GM10847 (cell line): ENCODE measurements around the gene CDH23.

Experiments
- POLR2A ChIP-seq: IDR thresholded peaks from 2 replicates; pipeline ENCODE4 v1.6.1; 2011; ENCODE audit not compliant: insufficient read length; ENCODE audit errors: extremely low read depth

The CDH23 gene

DNA sequence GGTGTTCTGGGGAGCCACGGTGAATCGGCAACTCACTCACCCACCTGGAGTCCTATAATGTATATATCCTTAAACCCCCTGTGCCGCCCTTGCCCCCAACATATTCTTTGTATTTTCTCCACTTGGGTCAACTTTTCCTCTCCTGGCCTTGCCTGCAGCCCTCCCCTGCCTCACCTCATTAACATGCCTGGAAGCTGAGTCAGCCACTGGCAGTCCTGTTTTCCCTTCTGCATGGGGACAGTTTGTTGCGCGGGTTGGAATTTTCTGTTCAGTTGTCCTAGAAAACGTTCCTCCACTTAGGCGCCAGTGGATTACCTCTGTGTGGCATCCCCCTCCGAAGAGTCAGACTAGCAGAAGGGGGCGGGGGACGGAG, 225.4 kb downstream of the CDH23 start:
- TF ChIP-seq POLR2A, result no peak

DNA sequence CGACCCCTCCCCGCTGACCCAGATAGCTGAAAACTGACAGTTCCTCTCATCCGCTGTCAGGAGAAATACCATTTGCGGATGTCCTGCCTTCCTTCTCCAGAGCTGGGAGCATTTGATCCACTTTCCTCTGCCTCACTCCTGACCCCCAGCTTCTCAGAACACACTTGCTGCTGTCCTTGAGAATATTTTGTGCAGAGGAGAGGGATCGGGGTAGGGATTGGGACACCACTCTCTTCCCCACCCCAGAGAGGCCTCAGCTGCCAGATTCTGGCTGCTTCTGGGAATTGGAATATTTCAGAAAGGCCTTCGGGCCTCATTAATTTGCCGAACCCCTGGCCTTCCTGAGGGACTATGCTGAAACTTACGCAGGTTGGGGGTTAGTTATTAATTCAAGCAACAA, 225.9 kb downstream of the CDH23 start:
- TF ChIP-seq POLR2A, result no peak

DNA sequence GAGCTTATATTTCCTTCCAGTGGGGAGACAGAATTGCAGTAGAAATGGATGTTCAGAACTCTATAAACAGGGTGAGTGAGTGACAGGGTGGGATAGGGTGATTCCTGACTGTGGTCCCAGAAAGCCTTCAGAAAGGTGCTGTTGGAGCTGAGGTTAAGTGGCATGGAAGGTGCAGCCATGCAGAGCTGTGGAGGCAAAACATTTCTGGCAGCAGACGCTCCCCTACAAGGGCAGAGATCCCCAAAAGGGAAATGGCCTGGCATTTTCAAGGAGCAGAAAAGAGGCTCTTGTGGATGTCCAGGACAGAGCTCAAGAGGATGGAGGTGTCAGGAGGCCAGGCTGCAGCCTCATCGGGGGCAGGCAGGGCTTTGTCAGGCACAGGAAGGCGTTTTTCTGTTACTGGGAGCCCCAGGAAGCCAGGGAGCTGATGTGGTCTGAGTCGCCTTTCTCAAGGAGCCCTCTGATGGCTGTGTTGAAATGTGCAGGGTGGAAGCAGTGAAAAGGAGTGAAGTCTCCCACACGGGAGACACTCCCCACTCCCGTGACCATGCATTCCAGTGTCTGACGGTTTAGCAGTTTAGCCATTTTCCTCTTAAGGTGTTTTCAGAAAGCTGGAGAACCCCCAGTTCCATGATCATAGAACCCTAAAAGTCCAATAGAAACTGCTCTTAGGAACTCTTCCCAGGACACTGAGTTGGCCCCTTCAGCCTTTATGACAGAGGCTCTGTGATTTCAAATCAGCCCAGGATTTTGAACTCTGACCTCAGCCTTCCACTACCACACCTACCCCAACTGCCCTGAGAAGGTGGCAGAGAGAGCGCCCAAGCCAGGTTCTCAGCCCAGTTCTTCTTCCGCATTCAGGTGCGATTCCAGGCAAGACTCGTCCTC, 226.6 kb downstream of the CDH23 start:
- TF ChIP-seq POLR2A, result no peak

DNA sequence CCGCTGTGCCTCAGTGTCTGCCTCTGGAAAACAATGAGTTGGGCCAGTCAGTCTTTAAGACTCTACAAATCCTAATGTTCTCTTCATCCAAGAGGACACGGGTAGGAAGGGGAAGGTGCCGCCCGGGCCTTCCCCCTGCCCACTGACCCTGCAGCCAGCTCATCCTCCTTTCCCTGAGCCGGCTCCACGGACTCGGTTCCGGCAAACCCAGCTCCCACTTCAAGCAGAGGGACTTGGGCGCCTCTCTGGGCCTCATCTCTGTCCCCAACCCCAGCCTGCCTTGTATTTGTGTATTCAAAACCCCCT, 227.2 kb downstream of the CDH23 start:
- TF ChIP-seq POLR2A, result no peak

DNA sequence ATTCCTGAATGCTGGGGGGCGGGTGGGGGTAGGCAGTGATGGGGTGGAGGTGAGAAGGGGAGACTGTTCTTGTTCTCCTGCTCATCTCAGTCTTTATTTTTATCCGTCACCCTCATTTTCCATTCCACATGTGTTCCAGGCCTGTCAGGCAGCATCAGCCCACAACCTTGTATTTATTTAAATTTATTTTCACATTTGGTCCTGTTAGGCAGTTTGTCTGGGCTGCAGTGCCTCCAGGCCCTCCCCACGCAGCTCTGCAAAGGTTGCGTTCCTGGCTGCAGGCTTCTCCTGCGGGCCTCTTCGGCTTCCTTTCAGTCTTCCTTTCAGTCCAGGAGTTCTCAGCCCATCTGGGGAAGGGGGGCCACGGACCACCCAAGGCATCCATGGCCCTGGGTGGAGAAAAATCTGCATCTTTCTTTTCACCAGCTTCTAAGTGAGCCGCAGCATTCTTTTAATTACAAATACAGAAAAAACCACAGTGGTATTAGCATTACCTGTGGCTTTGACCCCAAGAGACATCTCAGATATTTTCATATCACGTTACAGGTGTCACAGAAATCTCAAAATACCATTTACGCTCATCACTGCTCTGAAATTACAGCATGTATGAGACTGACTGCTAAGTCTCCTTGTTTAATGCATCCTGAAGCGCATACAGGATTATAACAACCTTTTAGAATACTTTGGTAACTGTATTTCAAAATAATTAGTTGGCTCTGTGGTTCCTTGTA, 228.9 kb downstream of the CDH23 start:
- TF ChIP-seq POLR2A, result no peak

DNA sequence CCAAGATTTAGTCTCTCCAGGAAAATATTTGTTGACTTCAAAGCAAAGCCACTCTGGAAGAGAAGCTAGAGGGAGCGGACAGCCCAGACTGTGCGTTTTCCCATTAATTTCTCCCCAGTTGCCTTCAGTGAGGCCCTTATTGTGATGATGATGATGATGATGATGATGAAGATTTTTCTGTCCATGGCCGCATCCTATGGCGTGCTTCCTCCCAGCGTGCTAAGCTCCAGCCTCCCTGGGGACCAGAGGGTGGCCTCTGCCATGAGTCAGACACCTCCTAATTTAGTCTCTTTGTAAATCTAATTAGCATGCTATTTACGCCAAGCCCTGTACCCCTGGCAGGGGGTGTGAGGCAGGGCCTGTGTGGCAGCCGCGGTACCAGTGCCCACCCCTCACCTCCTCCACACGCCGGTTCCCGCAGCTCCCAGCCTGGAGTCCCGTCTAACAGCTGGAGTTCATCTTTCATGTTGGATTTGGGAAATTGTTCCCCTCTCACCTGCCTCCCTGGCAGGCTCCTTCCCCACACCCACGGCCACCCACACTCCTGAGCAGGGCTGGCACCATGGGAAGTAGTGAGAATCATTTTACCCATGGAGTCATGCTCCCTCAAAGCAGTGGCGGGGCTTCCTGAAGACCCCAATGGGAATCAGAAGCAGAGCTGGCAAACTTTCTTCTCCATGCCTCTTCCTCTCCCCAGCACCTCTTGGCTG, 230.7 kb downstream of the CDH23 start:
- no peak for TF ChIP-seq POLR2A

DNA sequence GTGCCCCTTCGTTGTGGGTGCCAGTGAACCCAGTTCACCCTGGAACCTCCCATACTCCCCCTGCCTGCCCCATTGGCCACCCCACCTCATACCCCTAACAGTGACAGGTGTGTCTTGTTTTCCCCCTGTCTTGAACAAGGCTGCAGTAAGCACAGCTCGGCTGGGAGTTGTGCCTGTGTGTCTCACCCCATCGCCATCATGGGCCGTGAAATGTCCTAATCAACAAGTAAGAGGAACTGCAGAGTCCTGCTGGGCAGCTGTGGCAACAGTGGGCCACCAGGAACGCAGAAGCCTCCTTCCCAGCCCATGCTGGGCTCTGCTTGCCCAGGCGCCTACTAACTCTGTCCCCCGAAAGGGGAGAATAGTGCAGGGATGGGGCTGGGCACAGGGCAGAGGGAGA, 231.2 kb downstream of the CDH23 start:
- no peak for TF ChIP-seq POLR2A

DNA sequence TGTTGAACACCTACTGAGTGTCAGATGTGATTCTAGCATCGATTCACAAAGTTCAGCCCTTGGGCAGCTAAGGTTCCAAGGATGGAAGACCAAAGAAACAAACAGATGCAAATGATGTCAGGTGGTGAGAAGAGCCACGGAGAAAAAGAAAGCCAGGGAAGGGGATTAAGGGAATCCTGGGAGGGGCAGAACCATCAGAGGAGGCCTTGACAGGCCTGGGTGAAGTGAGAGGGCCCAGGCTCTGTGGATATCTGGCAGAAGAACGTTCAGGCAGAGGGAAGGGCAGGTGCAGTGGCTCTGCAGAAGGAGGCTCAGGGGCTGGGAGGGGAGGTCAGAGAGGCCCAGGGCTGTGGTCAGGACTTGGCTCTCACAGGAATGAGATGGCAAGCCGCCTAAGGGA, 232.4 kb downstream of the CDH23 start:
- TF ChIP-seq POLR2A, result no peak

DNA sequence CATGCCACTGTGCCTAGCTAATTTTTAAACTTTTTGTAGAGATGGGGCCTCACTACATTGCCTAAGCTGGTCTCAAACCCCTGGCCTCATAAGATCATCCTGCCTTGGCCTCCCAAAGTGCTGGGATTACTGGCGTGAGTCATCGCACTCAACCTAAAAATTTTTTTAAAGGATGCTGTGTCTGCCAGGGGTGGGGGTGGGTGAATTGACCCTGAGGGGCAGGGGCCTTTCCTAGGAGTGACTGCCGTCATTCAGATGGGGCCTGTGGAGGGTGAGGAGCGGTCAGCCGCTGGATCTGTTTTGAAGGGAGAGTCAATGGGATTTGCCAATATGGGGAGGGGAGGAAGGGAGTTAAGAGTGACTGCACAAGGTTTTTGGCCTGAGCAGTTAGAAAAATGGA, 233.4 kb downstream of the CDH23 start:
- TF ChIP-seq POLR2A, result no peak

DNA sequence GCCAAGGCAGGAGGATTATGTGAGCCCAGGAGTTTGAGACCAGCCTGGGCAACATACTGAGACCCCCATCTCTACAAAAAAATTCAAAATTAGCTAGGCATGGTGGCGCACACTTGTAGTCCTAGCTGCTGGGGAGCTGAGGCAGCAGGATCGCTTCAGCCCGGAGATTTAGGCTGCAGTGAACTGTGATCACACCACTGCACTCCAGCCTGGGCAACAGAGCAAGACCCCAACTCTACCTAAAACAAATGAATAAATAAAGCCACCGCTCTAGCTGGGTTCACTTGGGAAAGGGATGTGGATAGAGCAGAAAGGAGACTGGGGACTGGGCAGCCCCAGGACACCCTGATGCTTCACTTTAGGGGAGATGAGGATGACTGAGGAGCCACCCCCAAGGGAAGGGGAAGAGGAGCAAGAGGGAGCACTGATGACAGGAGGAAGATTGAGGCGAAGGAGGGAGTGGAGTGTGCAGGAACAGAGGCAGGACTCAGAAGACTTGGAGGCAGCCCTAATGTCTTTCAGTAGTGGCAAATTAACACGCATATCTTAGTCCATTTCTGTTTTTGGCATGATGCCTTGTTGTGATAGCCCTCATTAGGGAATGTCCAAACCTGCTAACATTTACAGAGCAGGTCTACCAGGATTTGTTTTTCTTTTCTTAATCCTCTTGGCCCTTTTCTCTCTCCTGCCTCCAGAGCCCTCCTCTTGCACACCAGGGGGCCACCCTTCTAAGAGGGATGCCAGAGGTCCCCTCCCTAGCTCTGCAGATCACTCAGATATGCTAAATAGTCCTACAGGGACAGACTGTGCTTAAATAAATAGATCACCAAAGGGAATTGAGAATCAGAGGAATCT, 234.5 kb downstream of the CDH23 start:
- TF ChIP-seq POLR2A, result no peak

DNA sequence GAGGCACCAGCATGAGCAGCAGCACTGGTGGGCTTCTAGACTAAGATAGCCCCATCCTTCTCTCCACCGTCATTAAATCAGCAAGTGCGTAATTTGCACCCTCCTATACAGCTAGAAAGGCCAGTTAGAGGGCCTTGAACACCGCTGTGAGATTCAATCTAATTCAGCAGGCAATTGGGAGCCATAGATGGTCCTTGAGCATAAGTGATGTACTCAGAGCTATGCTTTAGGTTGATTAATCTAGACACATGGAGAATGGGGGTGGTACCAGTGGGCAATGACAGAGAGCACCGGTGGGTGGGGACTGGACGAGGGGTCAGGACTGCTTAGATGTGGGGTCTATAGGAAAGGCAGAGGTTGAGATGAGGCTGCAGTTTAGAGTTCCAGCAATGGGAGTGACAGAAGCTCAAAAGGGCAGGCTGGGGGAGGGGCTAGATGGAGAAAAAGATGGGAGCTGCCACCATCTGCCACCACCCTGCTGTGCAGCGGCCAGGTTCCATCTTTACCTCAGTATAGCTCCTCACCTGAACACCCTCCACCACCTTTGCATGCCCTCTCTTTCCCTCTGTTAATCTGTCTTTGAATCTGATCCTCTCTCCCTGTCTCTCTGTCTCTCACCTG, 235.6 kb downstream of the CDH23 start:
- TF ChIP-seq POLR2A, result no peak

DNA sequence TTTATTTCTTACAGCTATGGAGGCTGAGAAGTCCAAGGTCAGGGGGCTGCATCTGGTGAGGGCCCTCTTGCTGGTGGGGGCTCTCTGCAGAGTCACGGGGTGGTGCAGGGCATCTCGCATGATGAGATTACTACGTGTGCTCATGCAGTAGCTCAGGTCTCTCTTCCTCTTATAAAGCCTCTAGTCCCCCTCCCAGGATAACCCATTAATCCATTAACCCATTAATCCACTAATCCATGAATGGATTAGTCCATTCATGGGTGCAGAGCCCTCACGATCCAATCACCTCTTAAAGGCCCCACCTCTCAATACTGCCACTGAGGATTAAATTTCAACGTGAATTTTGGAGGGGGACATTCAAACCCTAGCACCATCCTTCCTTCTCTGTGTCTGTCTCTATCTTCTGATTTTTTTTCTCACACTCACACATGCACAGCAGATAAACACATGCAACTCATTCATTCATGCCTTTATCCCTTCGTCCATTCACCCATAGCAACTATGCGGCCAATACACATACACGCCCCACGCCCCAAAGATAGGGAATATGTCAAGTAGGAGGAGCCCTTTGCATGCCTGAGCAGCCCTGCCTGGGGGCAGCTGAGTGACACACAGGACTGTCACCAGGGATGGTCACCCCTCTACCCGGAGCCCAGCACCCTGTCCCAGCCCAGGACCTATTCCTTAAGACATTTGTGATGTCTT, 236.3 kb downstream of the CDH23 start:
- TF ChIP-seq POLR2A, result no peak

DNA sequence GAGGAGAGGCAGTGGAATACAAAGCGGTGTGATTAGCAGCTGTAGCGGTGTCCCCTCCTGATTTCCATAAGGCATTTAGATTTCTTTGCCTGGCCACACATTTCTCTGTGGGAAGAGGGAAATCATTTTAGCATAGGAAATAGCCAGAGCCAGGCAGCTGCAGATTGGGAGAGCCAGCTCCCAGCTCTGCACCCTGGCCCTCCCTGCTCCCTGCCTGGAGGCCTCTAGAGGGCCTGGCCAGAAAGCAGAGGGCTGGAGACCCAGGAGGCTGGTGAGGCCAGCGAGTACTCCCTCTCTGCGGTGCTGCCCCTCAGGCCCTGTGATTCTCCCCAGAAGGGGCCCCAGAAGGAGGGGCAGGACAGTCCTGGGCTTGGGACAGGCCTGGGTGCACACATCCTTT, 237.2 kb downstream of the CDH23 start:
- no peak for TF ChIP-seq POLR2A

DNA sequence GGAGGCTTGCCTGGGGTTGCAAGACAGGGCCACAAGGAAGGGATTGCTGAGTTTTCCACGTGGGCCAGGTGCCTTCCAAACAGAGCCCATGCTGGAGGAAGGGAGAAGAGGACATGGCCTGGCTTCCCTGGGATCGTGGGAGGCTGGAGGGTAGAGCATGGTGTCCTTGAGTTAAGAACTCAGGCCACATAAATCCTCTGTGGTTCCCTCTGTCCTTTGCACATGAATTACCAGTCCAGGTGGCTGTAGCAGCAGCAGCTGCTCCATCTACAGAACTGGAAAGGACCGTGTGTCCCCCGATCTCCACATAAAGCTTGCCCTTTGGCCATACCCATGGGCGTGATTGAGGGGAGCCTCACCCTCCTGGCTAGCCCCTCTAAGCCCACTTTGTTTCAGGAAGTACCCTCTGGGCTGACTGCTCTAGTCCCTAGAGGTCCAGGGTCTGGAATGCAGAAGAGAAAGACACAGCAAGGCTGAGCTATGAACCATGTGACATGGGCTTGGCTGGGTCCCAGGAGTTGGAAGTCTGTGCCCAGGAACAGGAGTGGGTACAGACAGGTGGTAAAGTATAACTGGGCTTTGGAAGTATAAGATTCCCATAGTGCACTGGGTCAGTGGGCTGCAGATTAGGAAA, 237.9 kb downstream of the CDH23 start:
- TF ChIP-seq POLR2A, result no peak
